H9 (cell line): ENCODE results near the gene TMEM222. TPM values are rescaled to one million over a fixed set of nuclear protein-coding genes. Genes with fewer than 3 reads are reported as not detected.
A peak's percentile ranks its signal among the peaks of the same experiment; 100 is the strongest.

Experiments used
- DNase-seq: peaks from one replicate; pipeline ENCODE4 v3.0.0-alpha.2; 2017
- H2AFZ ChIP-seq: one replicate; pipeline ENCODE4 v1.6.1; 2013; ENCODE audit warnings: mild to moderate bottlenecking, low read length, control low read depth, moderate library complexity
- H2AK5ac ChIP-seq: 2 replicates; pipeline ENCODE4 v1.6.1; 2013; ENCODE audit warnings: low read length, control low read depth, mixed read lengths; ENCODE audit not compliant: insufficient read length
- H2BK120ac ChIP-seq: one replicate; pipeline ENCODE4 v1.6.1; 2013; ENCODE audit warnings: low read depth, mild to moderate bottlenecking, low read length, control low read depth, inconsistent platforms; ENCODE audit not compliant: poor library complexity, severe bottlenecking
- H2BK12ac ChIP-seq: 2 replicates; pipeline ENCODE4 v1.6.1; 2013; ENCODE audit warnings: low read length, control low read depth, mixed read lengths, low read depth; ENCODE audit not compliant: insufficient read length
- H2BK15ac ChIP-seq: 2 replicates; pipeline ENCODE4 v1.6.1; 2013; ENCODE audit warnings: low read depth, low read length, control low read depth
- H2BK20ac ChIP-seq: one replicate; pipeline ENCODE4 v1.6.1; 2013; ENCODE audit warnings: low read depth, mild to moderate bottlenecking, low read length, control low read depth, inconsistent platforms; ENCODE audit not compliant: poor library complexity, severe bottlenecking
- H2BK5ac ChIP-seq: 2 replicates; pipeline ENCODE4 v1.6.1; 2013; ENCODE audit warnings: low read length, control low read depth, mixed read lengths; ENCODE audit not compliant: insufficient read length
- H3K14ac ChIP-seq: 2 replicates; pipeline ENCODE4 v1.6.1; 2013; ENCODE audit warnings: low read length, control low read depth; ENCODE audit not compliant: insufficient read depth
- H3K18ac ChIP-seq: 2 replicates; pipeline ENCODE4 v1.6.1; 2013; ENCODE audit warnings: low read depth, mild to moderate bottlenecking, mixed read lengths, low read length, control low read depth; ENCODE audit not compliant: insufficient read length
- H3K23ac ChIP-seq: 2 replicates; pipeline ENCODE4 v1.6.1; 2013; ENCODE audit warnings: low read length, control low read depth, mixed read lengths, low read depth; ENCODE audit not compliant: insufficient read length
- H3K23me2 ChIP-seq: 2 replicates; pipeline ENCODE4 v1.6.1; 2013; ENCODE audit warnings: low read depth, mild to moderate bottlenecking, mixed read lengths, low read length, control low read depth; ENCODE audit not compliant: insufficient read length, poor library complexity, severe bottlenecking
- H3K27ac ChIP-seq: 2 replicates; pipeline ENCODE4 v1.5.1; 2013; ENCODE audit warnings: low read length, control low read depth, mixed read lengths, low read depth; ENCODE audit not compliant: insufficient read length
- H3K27me3 ChIP-seq: 2 replicates; pipeline ENCODE4 v1.6.1; 2013; ENCODE audit warnings: low read length, control low read depth, inconsistent platforms; ENCODE audit not compliant: insufficient read depth
- H3K4ac ChIP-seq: 2 replicates; pipeline ENCODE4 v1.6.1; 2013; ENCODE audit warnings: low read depth, mild to moderate bottlenecking, control low read depth, inconsistent platforms, low read length, moderate library complexity
- H3K4me1 ChIP-seq: 2 replicates; pipeline ENCODE4 v1.6.1; 2013; ENCODE audit warnings: low read length, control low read depth, inconsistent platforms; ENCODE audit not compliant: insufficient read depth
- H3K4me2 ChIP-seq: 2 replicates; pipeline ENCODE4 v1.6.1; 2013; ENCODE audit warnings: low read length, control low read depth, mixed read lengths; ENCODE audit not compliant: insufficient read length, insufficient read depth
- H3K56ac ChIP-seq: 2 replicates; pipeline ENCODE4 v1.6.1; 2013; ENCODE audit warnings: low read depth, mild to moderate bottlenecking, mixed read lengths, low read length, control low read depth; ENCODE audit not compliant: insufficient read length
- H3K79me1 ChIP-seq: 2 replicates; pipeline ENCODE4 v1.6.1; 2013; ENCODE audit warnings: low read depth, mild to moderate bottlenecking, moderate library complexity, low read length, control low read depth, inconsistent platforms; ENCODE audit not compliant: insufficient read depth, poor library complexity, severe bottlenecking
- H3K79me2 ChIP-seq: 2 replicates; pipeline ENCODE4 v1.6.1; 2013; ENCODE audit warnings: low read length, control low read depth, inconsistent platforms; ENCODE audit not compliant: insufficient read depth
- H3K9ac ChIP-seq: 2 replicates; pipeline ENCODE4 v1.6.1; 2013; ENCODE audit warnings: low read length, control low read depth, mixed read lengths; ENCODE audit not compliant: insufficient read length; ENCODE audit errors: extremely low read depth
- H3K9me3 ChIP-seq: one replicate; pipeline ENCODE4 v1.6.1; 2013; ENCODE audit warnings: low read depth, low read length, inconsistent platforms; ENCODE audit not compliant: control insufficient read depth
- H3T11ph ChIP-seq: one replicate; pipeline ENCODE4 v1.6.1; 2013; ENCODE audit warnings: mild to moderate bottlenecking, low read length, control low read depth, inconsistent platforms
- H4K20me1 ChIP-seq: one replicate; pipeline ENCODE4 v1.6.1; 2013; ENCODE audit not compliant: control insufficient read depth, insufficient read length, insufficient read depth
- H4K5ac ChIP-seq: 2 replicates; pipeline ENCODE4 v1.6.1; 2013; ENCODE audit warnings: low read depth, mild to moderate bottlenecking, mixed read lengths, low read length, control low read depth; ENCODE audit not compliant: insufficient read length
- H4K8ac ChIP-seq: replicated peaks from 2 replicates; pipeline ENCODE4 v1.6.1; 2013; ENCODE audit warnings: low read length, control low read depth, mixed read lengths, low read depth; ENCODE audit not compliant: insufficient read length
- H4K91ac ChIP-seq: 2 replicates; pipeline ENCODE4 v1.6.1; 2013; ENCODE audit warnings: low read depth, mild to moderate bottlenecking, moderate library complexity, mixed read lengths, low read length, control low read depth; ENCODE audit not compliant: insufficient read length
- H3K27ac Mint-ChIP-seq, 3 experiments: 2 replicates in 2 of 3; 3 replicates in 1 of 3; pipeline ENCODE4 v1.8.0; 2020 to 2021; ENCODE audit warnings: mixed read lengths in 3 of 3, mild to moderate bottlenecking in 1 of 3, moderate library complexity in 1 of 3
- H3K27me3 Mint-ChIP-seq: 2 replicates; pipeline ENCODE4 v1.8.0; 2021; ENCODE audit warnings: low read depth, mild to moderate bottlenecking, moderate library complexity, mixed read lengths
- H3K36me3 Mint-ChIP-seq, 3 experiments: 2 replicates in 2 of 3; 3 replicates in 1 of 3; pipeline ENCODE4 v1.8.0; 2020 to 2021; ENCODE audit warnings: low read depth in 3 of 3, mixed read lengths in 3 of 3; ENCODE audit not compliant: insufficient read depth in 1 of 3
- H3K4me1 Mint-ChIP-seq, 2 experiments: 2 replicates each; pipeline ENCODE4 v1.8.0; 2020; ENCODE audit warnings: mixed read lengths in 2 of 2
- H3K4me3 Mint-ChIP-seq, 2 experiments: 2 replicates in 1 of 2; 3 replicates in 1 of 2; pipeline ENCODE4 v1.8.0; 2020 to 2021; ENCODE audit warnings: mild to moderate bottlenecking in 2 of 2, mixed read lengths in 2 of 2, moderate library complexity in 1 of 2
- H3K9me3 Mint-ChIP-seq, 2 experiments: 2 replicates in 1 of 2; 3 replicates in 1 of 2; pipeline ENCODE4 v1.8.0; 2020; ENCODE audit warnings: mild to moderate bottlenecking in 2 of 2, mixed read lengths in 2 of 2, moderate library complexity in 1 of 2
- CTCF ChIP-seq: fragments of 200-600 bp; sonication (generic); conservative IDR thresholded peaks from 3 replicates; pipeline ENCODE4 v1.8.0; 2021; ENCODE audit warnings: antibody characterized with exemption, mild to moderate bottlenecking
- WGBS: extraction: QIAGEN DNeasy Blood & Tissue Kit; methylation state at CpG from one replicate; pipeline ENCODE4 v1.1.7; 2013; ENCODE audit warnings: missing lambda C conversion rate, low lambda C conversion rate, mixed read lengths; ENCODE audit not compliant: insufficient read length; ENCODE audit errors: extremely low coverage; 5-methylcytosine and 5-hydroxymethylcytosine counted together
- total RNA-seq: library from RNA; stranded (reverse); gene quantifications from 2 replicates; pipeline ENCODE4 v1.2.1, GENCODE V29; 2021

Gene TMEM222
- total RNA-seq, 1 experiment from 2014 or later, result 36.8 TPM

GRCh38 chr1:27383039-27383605 lies 61.2 kb downstream of the TMEM222 start, which contains the start of gene CD164L2:
Gene CD164L2, minus strand, starts transcription at chr1:27383333. Its CDS starts 94 bp downstream, at chr1:27383239.
- Histone ChIP-seq H3K9ac (peak within 1 kb of the TSS; percentile 4), H2BK15ac (no peak within 1 kb of the TSS), H4K91ac (no peak within 1 kb of the TSS), H3K79me1 (no peaks in the 10 kb centered on the region), H2BK20ac (no peak within 1 kb of the TSS), H4K20me1 (no peaks in the 10 kb centered on the region), H4K5ac (no peak within 1 kb of the TSS), H2BK120ac (no peak within 1 kb of the TSS), H2AFZ (no peak within 1 kb of the TSS), H3K18ac (peak within 1 kb of the TSS; percentile 40), H3K23me2 (peaks cover 6% of the 10 kb centered on the region), H2BK12ac (no peak within 1 kb of the TSS), H3K56ac (no peak within 1 kb of the TSS), H4K8ac (no peak within 1 kb of the TSS), H3K14ac (no peak within 1 kb of the TSS; the same call in 1 of the 2 replicates), H3K4ac (no peak within 1 kb of the TSS), H3K4me2 (peak within 1 kb of the TSS; percentile 57), H3T11ph (no peak within 1 kb of the TSS), H3K79me2 (no peaks in the 10 kb centered on the region), H2BK5ac (no peak within 1 kb of the TSS), H3K23ac (no peak within 1 kb of the TSS), H3K9me3 (no peaks in the 10 kb centered on the region), H3K27ac (no peak within 1 kb of the TSS), H3K27me3 (no peaks in the 10 kb centered on the region), H2AK5ac (no peak within 1 kb of the TSS), H3K4me1 (no peaks in the 10 kb centered on the region)
- Mint-ChIP-seq H3K9me3 (no peaks in the 10 kb centered on the region; a peak in 1 of 5 replicates), H3K4me1 (peaks cover 5 to 12% of the 10 kb centered on the region in 2 experiments), H3K4me3 (peak within 1 kb of the TSS; percentile 55 to 77), H3K27ac (no peak within 1 kb of the TSS; a peak in 2 of 7 replicates), H3K27me3 (peaks cover 25% of the 10 kb centered on the region), H3K36me3 (no peaks in the 10 kb centered on the region; a peak in 1 of 7 replicates)
- no CpG with 5 or more reads among the region's 43 CpGs for WGBS
- peak; percentile 90 for DNase-seq
- no peak for TF ChIP-seq CTCF
